Hepatic stellate cell (primary cell): Measurements from ENCODE around the gene BAG2.

Source experiments
- DNase-seq: peaks from one replicate; pipeline ENCODE4 v3.0.0; 2011; ENCODE audit warnings: low spot score

Gene BAG2

GRCh38 chr6:57172136-57173055 is at the start of gene BAG2:
Gene BAG2, plus strand, starts transcription at chr6:57172326. Its CDS starts 372 bp downstream, at chr6:57172698.
- peak; percentile 84 for DNase-seq

DNA sequence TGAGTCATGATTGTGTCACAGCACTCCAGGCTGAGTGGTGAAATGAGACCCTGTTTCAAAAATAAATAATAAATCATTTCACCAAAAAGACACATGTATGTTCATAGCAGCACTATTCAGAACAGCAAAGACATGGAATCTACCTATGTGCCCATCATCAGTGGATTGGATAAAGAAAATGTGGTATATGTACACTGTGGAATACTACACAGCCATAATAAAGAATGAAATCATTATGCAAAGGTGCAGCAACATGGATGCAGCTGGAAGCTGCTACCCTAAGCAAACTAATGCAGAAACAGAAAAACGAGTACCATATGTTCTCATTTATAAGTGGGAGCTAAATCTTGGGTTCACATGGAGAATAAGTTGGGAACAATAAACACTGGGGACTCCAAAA is 49.0 kb upstream of the BAG2 start:
- DNase-seq: no peak

DNA sequence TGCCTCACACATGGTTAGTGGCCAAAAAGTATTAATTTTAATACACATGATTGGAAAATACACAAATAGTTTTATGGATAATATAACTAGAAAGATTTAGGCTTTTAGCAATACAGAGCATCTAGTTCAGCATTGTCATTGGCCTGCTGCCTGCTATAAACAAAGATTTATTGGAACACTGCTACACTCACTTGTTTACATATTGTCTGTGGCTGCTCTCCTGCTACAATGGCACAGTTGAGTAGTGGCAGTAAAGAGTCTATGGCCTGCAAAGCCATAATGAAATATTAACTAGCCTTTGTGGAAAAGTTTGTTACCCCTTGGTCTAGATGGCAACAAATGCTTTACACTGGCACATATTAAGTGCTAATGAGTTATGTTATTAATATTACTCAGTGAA is 44.4 kb upstream of the BAG2 start:
- DNase-seq: no peak

GRCh38 chr6:57130661-57131177 is 41.4 kb upstream of the BAG2 start:
- peak; percentile 4 for DNase-seq

- no peak for DNase-seq
These were observed 37.2 kb upstream of the BAG2 start for GRCh38 chr6:57134954-57135353.

GRCh38 chr6:57135885-57136284 is 36.2 kb upstream of the BAG2 start:
- DNase-seq: no peak

DNA sequence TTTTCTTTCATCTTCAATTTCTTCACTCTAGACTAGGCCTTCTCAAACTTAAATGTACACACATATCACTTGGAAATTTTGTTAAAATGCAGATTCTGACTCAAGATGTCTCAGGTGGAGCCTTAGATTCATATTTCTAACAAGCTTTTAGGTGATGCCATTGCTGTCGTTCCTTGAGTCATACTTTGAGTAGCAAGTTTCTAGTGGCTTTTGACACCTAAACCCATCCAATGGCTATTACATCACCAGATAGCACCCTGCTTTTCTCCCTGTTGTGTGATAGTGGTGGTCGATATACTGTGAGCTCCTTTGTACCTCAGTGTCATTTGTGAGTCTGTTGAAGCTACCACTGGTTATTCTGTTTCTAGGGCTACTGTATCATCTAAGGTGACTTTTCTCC is 34.8 kb upstream of the BAG2 start:
- DNase-seq: no peak

- DNase-seq: no peak
These were observed 34.1 kb upstream of the BAG2 start for GRCh38 chr6:57138026-57138425.

DNA sequence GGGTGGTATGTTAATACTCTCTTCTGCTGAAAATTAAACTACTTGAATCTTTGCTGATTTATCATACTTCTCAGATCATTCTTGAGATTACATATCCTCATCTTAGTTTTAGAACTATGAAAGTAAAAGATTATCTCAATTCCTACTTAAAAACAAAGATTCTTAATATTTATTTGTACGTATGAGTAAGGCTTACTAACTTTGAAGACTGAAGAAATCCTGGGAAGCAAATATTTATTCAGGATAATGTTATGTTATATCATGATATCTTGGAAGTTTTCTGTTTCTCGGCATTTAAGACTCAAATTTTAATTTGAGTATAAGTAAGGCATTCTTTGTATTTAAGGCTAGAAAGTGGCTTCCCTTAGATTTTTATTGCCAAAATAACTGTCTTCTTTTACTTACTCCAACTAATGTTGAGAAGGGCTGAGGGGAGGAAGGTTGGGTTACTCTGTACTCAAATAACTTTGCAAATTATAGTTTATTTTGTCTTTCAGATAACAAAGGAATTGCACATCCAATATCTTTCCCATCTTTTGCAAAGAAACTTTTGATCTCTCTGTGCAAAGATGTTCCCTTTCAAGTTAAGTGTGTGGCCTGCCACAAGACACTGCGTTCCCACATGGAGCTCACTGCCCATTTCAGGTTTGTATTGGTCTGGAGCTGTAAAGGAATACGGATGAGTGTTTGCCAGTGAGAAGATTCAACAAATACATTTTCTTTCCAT is 30.5 kb upstream of the BAG2 start:
- no peak for DNase-seq

DNA sequence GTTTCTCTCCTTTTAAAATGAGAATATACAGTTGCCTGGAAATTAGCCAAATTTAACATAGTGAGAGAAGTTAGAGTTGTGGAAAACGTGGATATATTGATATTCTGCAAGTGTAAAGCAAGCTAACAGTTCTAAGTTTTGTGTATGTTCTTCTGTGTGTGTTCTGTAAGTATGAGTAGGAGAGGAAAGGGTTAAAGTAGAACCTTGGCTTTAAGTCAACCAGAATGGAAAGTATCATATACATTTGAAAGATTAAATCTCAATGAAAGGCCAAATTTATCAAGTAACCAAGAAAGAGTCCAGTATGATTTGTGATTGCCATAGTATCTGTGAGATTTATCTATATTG is 30.0 kb upstream of the BAG2 start:
- DNase-seq: no peak

DNA sequence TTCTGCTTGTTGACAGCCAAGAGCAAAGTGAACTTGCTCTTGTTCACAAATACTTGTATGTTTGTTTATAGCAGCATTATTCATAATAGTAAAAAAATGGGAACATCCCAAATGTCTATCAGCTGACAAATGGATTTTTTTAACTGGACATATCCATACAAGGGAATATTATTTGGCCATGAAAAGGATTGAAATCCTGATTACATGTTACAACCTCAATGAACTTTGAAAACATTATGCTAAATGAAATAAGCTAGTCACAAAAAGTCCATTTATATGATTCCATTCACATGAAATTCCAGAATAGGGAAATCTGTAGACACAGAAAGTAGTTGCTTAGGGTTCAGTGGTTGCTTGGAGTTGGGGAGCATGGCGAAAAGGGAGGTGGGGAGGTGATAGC is 28.4 kb upstream of the BAG2 start:
- no peak for DNase-seq

DNA sequence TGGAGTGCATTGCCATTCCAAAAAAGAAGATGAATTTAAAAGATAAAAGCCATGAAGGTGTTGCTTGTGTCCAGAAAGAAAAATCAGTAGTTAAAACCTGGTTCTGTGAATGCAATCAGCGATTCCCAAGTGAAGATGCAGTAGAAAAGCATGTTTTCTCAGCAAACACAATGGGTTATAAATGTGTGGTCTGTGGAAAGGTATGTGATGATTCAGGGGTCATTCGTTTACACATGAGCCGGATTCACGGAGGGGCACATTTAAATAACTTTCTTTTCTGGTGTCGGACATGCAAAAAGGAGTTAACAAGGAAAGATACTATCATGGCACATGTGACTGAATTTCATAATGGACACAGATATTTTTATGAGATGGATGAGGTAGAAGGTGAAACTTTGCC is 24.7 kb upstream of the BAG2 start:
- no peak for DNase-seq

DNA sequence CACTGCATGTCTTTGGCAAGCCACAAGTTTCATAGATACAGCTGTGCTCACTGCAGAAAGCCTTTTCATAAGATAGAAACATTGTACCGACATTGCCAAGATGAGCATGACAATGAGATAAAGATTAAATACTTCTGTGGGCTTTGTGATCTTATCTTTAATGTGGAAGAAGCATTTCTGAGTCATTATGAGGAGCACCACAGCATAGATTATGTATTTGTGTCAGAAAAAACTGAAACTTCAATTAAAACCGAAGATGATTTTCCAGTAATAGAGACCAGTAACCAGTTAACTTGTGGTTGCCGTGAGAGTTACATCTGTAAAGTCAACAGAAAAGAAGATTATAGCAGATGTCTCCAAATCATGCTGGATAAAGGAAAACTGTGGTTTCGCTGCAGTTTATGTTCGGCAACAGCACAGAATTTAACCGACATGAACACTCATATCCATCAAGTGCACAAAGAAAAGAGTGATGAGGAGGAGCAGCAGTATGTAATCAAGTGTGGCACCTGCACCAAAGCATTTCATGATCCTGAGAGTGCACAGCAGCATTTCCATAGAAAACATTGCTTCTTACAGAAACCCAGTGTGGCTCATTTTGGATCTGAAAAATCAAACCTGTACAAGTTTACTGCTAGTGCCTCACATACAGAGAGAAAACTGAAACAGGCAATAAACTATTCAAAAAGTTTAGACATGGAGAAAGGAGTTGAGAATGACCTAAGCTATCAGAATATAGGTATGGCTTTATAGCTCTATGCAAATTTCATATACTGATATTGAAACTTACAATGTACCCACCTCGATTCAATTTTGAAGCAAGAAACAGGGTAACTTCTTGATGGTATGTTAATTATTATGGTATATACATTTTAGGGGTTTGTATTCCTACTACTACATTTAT is 23.9 kb upstream of the BAG2 start:
- no peak for DNase-seq

DNA sequence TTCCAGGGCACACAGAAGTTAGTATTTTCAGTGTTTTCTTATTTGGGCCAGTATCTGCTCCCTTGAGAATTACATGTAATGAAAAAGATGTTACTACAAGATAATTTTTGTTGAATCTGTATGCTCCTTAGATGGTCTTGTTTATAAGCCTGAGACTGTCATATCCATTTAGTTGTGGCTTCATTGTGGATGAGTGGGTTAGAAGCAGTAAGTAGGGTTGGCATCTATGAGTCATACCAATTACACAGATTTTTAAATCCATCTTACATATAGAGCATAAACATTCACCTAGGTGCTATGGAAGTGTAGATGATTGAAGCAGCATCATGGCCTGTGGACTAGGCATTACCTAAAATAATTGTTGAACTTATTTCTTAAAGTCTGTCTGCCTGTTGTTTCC is 13.5 kb upstream of the BAG2 start:
- DNase-seq: no peak

DNA sequence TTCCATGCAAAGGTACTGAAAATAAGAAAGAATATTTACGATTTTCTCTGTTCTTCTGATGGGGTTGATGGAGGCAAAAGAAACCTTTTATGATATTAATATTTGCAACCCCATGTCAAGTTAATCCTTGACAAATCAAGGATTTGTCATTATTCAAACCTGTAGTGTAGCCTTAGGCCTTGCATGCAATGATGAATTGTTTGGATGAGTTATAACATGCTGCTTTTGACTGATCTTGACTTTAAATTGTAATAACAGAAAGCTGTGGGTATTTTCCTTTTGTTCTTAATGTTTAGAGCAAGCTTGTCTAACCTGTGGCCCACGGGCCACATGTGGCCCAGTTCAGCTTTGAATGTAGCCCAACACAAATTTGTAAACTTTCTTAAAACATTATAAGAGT is 13.0 kb upstream of the BAG2 start:
- DNase-seq: no peak

DNA sequence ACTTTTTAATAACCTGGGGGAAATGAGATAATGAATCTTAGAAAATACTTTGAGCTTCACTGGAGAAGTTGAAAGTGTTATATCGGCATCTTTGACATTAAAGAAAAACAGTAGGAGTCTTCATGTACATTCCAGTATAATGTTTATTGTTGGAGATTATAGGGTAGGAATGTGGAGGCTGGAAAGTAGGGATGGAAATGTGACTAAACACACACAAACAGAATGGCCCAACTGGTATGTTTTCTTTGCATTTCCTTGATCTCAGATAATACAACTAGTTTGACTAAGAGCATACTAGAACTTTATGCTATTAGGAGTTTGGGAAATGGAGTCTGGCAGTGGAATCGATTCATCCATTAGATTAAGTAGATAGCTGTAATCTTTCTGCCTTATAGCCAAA is 10.1 kb upstream of the BAG2 start:
- DNase-seq: no peak

DNA sequence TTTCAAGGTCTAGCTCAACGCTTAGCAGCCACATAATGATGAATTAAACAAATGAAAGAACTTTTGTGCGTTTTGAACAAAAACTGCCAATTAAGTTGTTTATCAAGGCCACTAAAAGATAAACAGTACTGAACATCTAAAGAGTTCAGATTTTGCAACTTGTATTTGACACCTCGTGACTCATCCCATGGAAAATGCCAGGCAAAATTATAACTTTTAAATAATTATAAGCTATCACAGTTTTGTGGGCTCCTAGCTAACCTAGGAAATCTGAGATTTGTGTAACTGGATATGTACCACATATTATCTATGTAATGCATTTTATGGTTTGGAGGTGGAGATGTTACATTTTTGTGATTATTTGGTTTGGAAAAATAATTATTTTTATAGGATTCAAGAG is 9.6 kb upstream of the BAG2 start:
- DNase-seq: no peak

GRCh38 chr6:57163956-57164355 is 8.2 kb upstream of the BAG2 start:
- no peak for DNase-seq

DNA sequence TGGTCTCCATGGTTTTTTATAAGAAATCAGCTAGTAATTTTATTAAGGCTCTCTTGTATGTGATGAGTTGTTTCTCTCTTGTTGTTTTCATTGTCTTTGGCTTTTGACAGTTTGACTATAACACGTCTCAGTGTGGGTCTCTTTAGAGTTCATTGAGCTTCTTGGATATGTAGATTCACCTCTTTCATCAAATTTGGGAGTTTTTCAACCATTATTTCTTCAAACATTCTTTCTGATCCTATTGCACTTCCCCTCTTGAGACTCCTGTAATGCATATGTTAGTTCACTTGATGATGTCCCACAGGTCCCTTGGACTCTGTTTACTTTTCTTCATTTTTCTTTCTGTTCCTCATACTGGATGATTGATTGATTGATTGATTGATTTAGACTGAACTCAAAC is 7.0 kb upstream of the BAG2 start:
- DNase-seq: no peak

- peak; percentile 12 for DNase-seq
These were observed 1.1 kb downstream of the BAG2 start for GRCh38 chr6:57173056-57173885.

- peak; percentile 47 for DNase-seq
These were observed 1.9 kb downstream of the BAG2 start for GRCh38 chr6:57173886-57174510.
